Left ventricle myocardium superior (tissue), 1 donor: ENCODE results near the gene INS. TPM values are rescaled to one million over a fixed set of nuclear protein-coding genes. Genes with fewer than 3 reads are reported as not detected.

Source experiments
- microRNA-seq: library from miRNA; unstranded; fragments of <30 nt; microRNA quantifications from one replicate; pipeline ENCODE4 v1.2.0, GENCODE V29; 2020; ENCODE audit warnings: borderline number of aligned reads
- total RNA-seq: library from RNA; stranded (reverse); fragmentation: NEBNext Ultra II Directional; extraction: Animal tissue kit (Norgen Biotek cat#: 25700); gene quantifications from one replicate; pipeline ENCODE4 v1.2.1, GENCODE V29; 2021
- donor health status: DM: no; HTN: yes; CAD: no; lungs with severe emphysema.

The INS gene
- total RNA-seq, 1 donor from 2014 or later = not detected

Small RNA genes within 50 kb of the gene (microRNA-seq; reads per million reads assigned to microRNA genes)
- gene MIR4686 = not detected
- gene MIR483 = 126 reads per million, percentile 41 among the genes with 10 or more reads in this experiment

Other genes starting within 250 kb of the INS start
- 46.1 TPM for gene TNNT3, start 241.5 kb downstream of the INS start, total RNA-seq
- 102 TPM for gene MRPL23, start 213.9 kb downstream of the INS start, total RNA-seq
- gene H19, start 163.4 kb downstream of the INS start, total RNA-seq = 738 TPM
- gene IGF2, start 21.8 kb downstream of the INS start, total RNA-seq = 88.2 TPM
- gene TH, start 10.6 kb upstream of the INS start, total RNA-seq = not detected
- gene ASCL2, start 109.4 kb upstream of the INS start, total RNA-seq = 0.17 TPM
- 66.5 TPM for gene C11orf21, start 140.7 kb upstream of the INS start, total RNA-seq
- 19.9 TPM for gene TSPAN32, start 140.8 kb upstream of the INS start, total RNA-seq
- gene CD81, start 216.1 kb upstream of the INS start, total RNA-seq = 653 TPM
- gene TSSC4, start 239.5 kb upstream of the INS start, total RNA-seq = 34.8 TPM